Gastroesophageal sphincter (tissue), 4 donors: ENCODE results near the gene CPM. TPM values are rescaled to one million over a fixed set of nuclear protein-coding genes. Genes with fewer than 3 reads are reported as not detected.

Experiments
- ATAC-seq: fragments of 150-250 bp; one replicate; pipeline ENCODE4 v1.9.1; 2016; ENCODE audit warnings: mild to moderate bottlenecking, moderate library complexity
- H3K27ac ChIP-seq, 4 donors: fragments of 200-600 bp; sonication (generic) in 3 of 4; 1 replicate in 3 of 4; 2 replicates in 1 of 4; pipeline ENCODE4 v1.5.1; 2016 to 2019
- H3K27me3 ChIP-seq: fragments of 200-600 bp; sonication (generic); one replicate; pipeline ENCODE4 v1.5.1; 2019
- H3K36me3 ChIP-seq, 2 donors: fragments of 200-600 bp; sonication (generic); one replicate each; pipeline ENCODE4 v1.5.1; 2019; ENCODE audit warnings: control low read depth in 1 of 2
- H3K4me1 ChIP-seq, 3 donors: fragments of 200-600 bp; sonication (generic); 1 replicate in 2 of 3; 2 replicates in 1 of 3; pipeline ENCODE4 v1.5.1; 2016 to 2019; ENCODE audit warnings: control low read depth in 2 of 3
- H3K4me3 ChIP-seq, 2 donors: fragments of 200-600 bp; sonication (generic); one replicate each; pipeline ENCODE4 v1.5.1; 2019; ENCODE audit warnings: mild to moderate bottlenecking in 1 of 2, moderate library complexity in 1 of 2
- H3K9me3 ChIP-seq, 3 donors: fragments of 200-600 bp; sonication (generic); one replicate each; pipeline ENCODE4 v1.5.1; 2017 to 2019; ENCODE audit warnings: control low read depth in 2 of 3
- EP300 ChIP-seq: sonication (generic); formaldehyde crosslinking; IDR thresholded peaks from one replicate; pipeline ENCODE4 v1.6.1; 2017; ENCODE audit warnings: antibody characterized with exemption, mild to moderate bottlenecking
- POLR2A ChIP-seq, 2 donors: fragments of 450-650 bp; IDR thresholded peaks; one replicate each; pipeline ENCODE4 v1.6.1; 2017; ENCODE audit warnings: antibody characterized with exemption in 2 of 2, mild to moderate bottlenecking in 2 of 2, moderate library complexity in 1 of 2
- POLR2AphosphoS5 ChIP-seq: sonication (generic); formaldehyde crosslinking; IDR thresholded peaks from one replicate; pipeline ENCODE4 v1.6.1; 2017; ENCODE audit warnings: antibody characterized with exemption
- WGBS, 2 donors: methylation state at CpG; one replicate each; pipeline ENCODE4 v1.1.5; 2018; ENCODE audit warnings: low coverage in 1 of 2; 5-methylcytosine and 5-hydroxymethylcytosine counted together
- total RNA-seq, 4 donors: library from RNA; depleted of rRNA; stranded (reverse); fragments of >200 nt; gene quantifications; one replicate each; pipeline ENCODE4 v1.1.0, GENCODE V29; 2016
- TF ChIP-seq, protein P1 (sequence below), 4 experiments: fragments of 200-600 bp in 2 of 4; fragments of 450-650 bp in 2 of 4; sonication (generic) in 1 of 4; IDR thresholded peaks; one replicate each; pipeline ENCODE4 v1.5.1; 2017 to 2019; ENCODE audit warnings: antibody characterized with exemption in 4 of 4, mild to moderate bottlenecking in 2 of 4, moderate library complexity in 2 of 4

The CPM gene
- total RNA-seq, 4 donors from 2014 or later = 24.9 to 57.3 (median 50.5) TPM

DNA sequence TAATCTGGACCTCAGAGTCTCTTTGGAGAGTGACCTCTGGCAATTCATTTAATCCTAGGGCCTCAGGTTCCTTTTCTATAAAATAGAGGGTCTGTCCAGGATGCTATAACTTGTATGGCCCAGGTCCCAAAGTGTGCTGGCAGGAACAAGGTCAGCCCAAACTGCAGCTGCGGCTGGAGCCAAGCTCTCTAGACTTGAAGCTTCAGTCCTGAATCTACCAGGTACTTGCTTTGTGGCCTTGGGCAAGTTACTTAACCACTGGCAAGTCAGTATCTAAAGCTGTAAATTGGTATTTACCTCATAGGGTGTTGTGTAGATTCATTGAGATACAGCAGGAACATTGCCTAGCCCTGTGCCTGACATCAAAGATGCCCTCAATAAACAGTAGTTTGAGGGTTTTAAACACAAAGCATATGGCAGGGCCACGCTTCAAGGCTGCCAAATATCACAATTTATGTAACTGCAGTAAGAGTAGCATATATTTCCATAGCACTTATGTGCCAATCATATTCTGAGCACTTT, 21.7 kb downstream of the CPM start:
- no peaks in the 10 kb centered on the region for H3K9me3 ChIP-seq
- H3K27me3 ChIP-seq = no peaks in the 10 kb centered on the region
- no peaks in the 10 kb centered on the region for H3K4me1 ChIP-seq
- H3K36me3 ChIP-seq = no peaks in the 10 kb centered on the region
- ATAC-seq = no peak
- H3K27ac ChIP-seq = no peak overlapping the region
- no peak for TF ChIP-seq POLR2A (IDR thresholded peaks at IDR 0.05)
- no peak for TF ChIP-seq POLR2AphosphoS5
- TF ChIP-seq EP300 = no peak
- TF ChIP-seq, protein P1, sequence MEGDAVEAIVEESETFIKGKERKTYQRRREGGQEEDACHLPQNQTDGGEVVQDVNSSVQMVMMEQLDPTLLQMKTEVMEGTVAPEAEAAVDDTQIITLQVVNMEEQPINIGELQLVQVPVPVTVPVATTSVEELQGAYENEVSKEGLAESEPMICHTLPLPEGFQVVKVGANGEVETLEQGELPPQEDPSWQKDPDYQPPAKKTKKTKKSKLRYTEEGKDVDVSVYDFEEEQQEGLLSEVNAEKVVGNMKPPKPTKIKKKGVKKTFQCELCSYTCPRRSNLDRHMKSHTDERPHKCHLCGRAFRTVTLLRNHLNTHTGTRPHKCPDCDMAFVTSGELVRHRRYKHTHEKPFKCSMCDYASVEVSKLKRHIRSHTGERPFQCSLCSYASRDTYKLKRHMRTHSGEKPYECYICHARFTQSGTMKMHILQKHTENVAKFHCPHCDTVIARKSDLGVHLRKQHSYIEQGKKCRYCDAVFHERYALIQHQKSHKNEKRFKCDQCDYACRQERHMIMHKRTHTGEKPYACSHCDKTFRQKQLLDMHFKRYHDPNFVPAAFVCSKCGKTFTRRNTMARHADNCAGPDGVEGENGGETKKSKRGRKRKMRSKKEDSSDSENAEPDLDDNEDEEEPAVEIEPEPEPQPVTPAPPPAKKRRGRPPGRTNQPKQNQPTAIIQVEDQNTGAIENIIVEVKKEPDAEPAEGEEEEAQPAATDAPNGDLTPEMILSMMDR (IDR thresholded peaks at IDR 0.05) = no peak
- 83 to 94% methylated on average over 1 to 2 of the region's 2 CpGs for WGBS, 2 donors
- H3K4me3 ChIP-seq = no peak overlapping the region

DNA sequence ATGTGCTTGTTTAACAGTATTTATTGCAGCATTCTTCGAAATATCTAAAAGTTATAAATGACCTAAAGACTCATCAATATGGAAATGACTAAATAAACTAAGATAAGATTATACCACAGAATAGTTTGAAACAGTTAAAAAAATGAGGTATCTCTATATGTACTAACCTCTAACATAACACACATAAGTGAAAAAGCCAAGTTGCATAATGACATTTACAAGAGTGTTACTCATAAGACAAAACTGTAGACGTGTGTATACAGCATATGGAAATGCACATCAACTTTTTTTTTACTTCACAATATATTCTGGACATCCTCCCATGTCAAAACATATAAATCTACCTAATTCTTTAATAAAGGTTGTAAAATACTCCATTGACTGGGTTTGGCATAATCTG, 22.8 kb downstream of the CPM start:
- H3K36me3 ChIP-seq = no peaks in the 10 kb centered on the region
- TF ChIP-seq, protein P1 (IDR thresholded peaks at IDR 0.05) = no peak
- no peaks in the 10 kb centered on the region for H3K4me1 ChIP-seq
- no peaks in the 10 kb centered on the region for H3K9me3 ChIP-seq
- ATAC-seq = no peak
- H3K27me3 ChIP-seq = no peaks in the 10 kb centered on the region
- H3K27ac ChIP-seq = no peak overlapping the region
- 79 to 81% methylated on average over 2 of the region's 2 CpGs for WGBS, 2 donors
- no peak overlapping the region for H3K4me3 ChIP-seq

DNA sequence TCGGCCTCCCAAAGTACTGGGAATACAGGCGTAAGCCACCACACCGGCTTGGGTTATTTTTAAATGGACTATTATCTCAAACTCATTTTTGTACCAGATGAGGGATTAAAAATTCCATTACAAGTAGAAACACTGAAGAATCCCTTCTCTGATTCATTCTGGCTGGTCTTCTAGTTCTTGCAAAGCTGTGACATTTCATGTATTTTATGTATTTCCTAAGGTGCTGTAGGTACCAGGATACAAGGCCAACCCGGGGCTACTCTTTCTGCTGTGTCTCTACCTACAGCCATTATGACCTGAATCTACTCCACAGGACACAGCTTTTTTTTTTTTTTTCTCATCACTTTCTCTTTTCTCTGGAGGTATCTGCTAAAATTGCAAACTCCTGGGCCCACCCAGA, 24.9 kb downstream of the CPM start:
- WGBS, 2 donors = 96 to 97% methylated on average over 3 to 4 of the region's 4 CpGs
- Histone ChIP-seq H3K9me3 (no peaks in the 10 kb centered on the region), H3K4me1 (no peaks in the 10 kb centered on the region), H3K27me3 (no peaks in the 10 kb centered on the region), H3K4me3 (no peak overlapping the region), H3K36me3 (no peaks in the 10 kb centered on the region), H3K27ac (no peak overlapping the region)
- no peak for ATAC-seq
- no peak for TF ChIP-seq POLR2AphosphoS5
- TF ChIP-seq, protein P1 (IDR thresholded peaks at IDR 0.05) = no peak
- no peak for TF ChIP-seq EP300
- no peak for TF ChIP-seq POLR2A (IDR thresholded peaks at IDR 0.05)

DNA sequence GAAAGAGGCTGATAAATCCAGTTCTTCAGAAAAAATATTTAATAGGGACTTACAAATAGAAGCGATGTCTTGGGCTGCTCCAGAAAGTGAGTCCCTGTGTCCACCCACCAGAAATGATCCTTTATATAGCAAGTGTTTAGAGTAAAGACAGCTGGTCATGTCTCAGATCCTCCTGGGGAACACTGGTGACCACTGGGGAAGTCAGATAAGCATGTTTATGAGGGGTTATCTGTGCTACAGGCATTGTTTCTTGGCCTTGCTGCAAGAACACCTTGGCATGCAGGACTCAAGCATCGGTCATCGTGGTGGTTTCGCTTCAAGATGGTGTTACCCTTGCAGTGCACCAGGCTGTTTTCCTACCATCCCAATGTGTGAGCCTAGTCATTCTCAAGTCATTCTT, 27.2 kb downstream of the CPM start:
- H3K4me1 ChIP-seq = no peaks in the 10 kb centered on the region
- no peak overlapping the region for H3K27ac ChIP-seq
- WGBS, 2 donors = 88 to 100% methylated on average over 2 to 4 of the region's 4 CpGs
- no peaks in the 10 kb centered on the region for H3K9me3 ChIP-seq
- no peaks in the 10 kb centered on the region for H3K36me3 ChIP-seq
- H3K4me3 ChIP-seq = no peak overlapping the region
- no peaks in the 10 kb centered on the region for H3K27me3 ChIP-seq
- no peak for ATAC-seq
- TF ChIP-seq, protein P1 (IDR thresholded peaks at IDR 0.05) = no peak
- no peak for TF ChIP-seq POLR2A (IDR thresholded peaks at IDR 0.05)
- no peak for TF ChIP-seq POLR2AphosphoS5
- TF ChIP-seq EP300 = no peak

DNA sequence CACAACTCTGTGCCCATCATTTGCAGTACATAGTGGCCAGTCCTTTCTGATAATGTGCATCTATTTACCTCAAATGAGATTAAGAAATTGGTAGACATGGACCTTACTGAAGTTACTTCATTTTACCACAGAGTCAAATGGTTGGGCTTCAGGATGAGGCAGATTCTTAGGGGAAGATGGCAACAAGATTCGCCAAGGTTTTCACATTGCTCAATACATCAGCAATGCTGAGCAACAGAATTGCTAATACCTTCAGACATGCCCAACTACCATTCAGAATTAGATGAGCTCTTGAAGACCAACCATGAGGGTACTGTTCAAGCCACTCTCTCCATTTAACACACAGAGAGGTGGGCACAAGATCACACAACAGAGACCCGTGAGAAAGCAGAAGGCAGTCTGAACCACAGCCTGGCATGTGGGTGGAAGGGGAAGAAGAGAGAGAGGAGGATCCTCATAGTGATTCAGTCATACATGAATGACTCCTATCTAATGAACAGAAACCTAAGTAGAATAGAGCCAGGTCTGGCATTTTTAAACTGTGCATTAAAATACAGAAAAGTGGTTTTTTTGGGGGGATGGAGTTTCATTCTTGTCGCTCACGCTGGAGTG, 28.5 kb downstream of the CPM start:
- no peaks in the 10 kb centered on the region for H3K36me3 ChIP-seq
- no peaks in the 10 kb centered on the region for H3K27me3 ChIP-seq
- H3K4me3 ChIP-seq = no peak overlapping the region
- TF ChIP-seq POLR2A (IDR thresholded peaks at IDR 0.05) (no peak), EP300 (no peak), POLR2AphosphoS5 (no peak)
- TF ChIP-seq, protein P1 (IDR thresholded peaks at IDR 0.05) = no peak
- no peaks in the 10 kb centered on the region for H3K4me1 ChIP-seq
- no peak overlapping the region for H3K27ac ChIP-seq
- 86 to 100% methylated on average over 1 to 2 of the region's 4 CpGs for WGBS, 2 donors
- ATAC-seq = no peak
- H3K9me3 ChIP-seq = no peaks in the 10 kb centered on the region
